ENCODE results near the gene CRMP1.

Gene CRMP1

DNA sequence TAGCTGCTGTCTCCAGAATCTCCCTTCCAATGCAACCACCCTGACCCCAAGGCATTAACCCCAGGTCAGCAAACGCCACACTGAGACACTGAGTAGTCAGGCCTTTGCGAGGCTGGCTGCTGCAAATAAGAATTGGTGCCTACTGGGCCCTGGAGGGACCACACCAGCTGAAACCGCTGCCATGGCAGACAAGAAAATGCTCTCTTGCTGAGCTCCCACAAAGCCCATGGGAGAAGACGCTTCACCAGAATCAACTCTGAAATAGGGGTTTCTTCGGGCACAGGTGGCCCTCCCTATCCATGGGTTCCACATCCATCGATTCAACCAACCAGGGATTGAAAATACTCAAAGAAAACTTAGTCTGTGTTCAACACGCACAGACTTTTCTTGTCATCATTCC, 26.7 kb upstream of the CRMP1 start:
- DNase-seq (ENCODE audit: low read depth) = no peak

DNA sequence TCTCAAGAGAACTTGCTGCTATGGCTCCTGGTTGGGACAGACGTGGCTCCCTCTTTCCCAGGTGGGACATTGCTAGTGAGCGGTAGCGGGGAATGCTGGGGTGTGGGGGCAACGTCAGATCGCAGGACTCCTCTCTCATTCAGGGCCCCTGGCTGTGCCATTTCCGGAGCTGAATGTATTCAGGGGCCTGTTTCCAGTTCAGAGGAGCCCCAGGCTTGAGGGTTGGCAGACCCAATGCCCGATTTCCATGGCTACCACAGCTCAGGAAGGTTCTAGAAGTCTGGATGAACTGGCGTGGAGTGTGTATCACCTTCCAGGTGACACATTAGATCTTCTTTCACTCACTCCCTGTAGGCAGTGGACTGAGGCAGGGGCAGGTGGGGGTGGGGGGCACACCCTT, 26.2 kb upstream of the CRMP1 start:
- DNase-seq (ENCODE audit: low read depth) = no peak

DNA sequence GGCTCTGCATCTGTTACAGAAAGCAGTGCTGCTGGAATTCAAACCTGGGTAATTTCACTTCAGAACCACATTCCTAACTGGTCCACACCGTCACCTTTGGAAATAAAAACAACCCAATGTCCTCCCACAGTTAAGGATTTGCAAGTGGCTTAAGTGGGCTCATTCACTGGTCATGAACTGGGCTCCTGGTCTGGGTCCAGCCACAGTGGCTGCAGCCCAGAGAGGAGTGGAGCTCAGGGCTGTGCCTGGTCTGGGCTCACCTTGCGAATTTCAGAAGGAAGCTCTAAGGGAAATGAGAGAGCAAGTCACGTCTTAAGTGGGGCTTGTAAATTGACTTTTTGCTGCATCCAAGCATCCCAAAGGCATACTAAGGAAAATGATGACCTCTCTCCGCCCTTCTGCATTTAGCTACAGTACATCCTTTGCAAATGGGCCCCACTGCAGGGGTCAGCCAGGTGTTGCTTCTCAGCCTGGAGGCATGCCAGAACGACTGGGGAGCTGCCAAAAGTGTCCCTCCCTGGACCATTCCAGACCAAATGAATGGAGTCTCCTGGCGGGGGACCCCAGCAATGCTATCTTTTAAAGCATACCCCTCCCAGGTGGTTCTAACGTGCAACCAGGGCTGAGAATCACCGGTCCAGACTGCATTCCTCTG, 25.6 kb upstream of the CRMP1 start:
- DNase-seq (ENCODE audit: low read depth) = no peak

- DNase-seq (ENCODE audit: low read depth) = no peak
Measured at GRCh38 chr4:5917672-5918071, 24.8 kb upstream of the CRMP1 start.

GRCh38 chr4:5916229-5916628, 23.3 kb upstream of the CRMP1 start:
- no peak for DNase-seq (ENCODE audit: low read depth)

GRCh38 chr4:5913454-5913853, 20.6 kb upstream of the CRMP1 start:
- no peak for DNase-seq (ENCODE audit: low read depth)

- no peak for DNase-seq (ENCODE audit: low read depth)
Measured at GRCh38 chr4:5912614-5913019, 19.7 kb upstream of the CRMP1 start.

- DNase-seq (ENCODE audit: low read depth) = no peak
Measured at GRCh38 chr4:5908876-5909427, 16.1 kb upstream of the CRMP1 start.

GRCh38 chr4:5906191-5906590, 13.3 kb upstream of the CRMP1 start:
- DNase-seq (ENCODE audit: low read depth) = no peak

GRCh38 chr4:5905714-5906113, 12.8 kb upstream of the CRMP1 start:
- no peak for DNase-seq (ENCODE audit: low read depth)

GRCh38 chr4:5900844-5901243, 8.0 kb upstream of the CRMP1 start:
- DNase-seq (ENCODE audit: low read depth) = no peak

DNA sequence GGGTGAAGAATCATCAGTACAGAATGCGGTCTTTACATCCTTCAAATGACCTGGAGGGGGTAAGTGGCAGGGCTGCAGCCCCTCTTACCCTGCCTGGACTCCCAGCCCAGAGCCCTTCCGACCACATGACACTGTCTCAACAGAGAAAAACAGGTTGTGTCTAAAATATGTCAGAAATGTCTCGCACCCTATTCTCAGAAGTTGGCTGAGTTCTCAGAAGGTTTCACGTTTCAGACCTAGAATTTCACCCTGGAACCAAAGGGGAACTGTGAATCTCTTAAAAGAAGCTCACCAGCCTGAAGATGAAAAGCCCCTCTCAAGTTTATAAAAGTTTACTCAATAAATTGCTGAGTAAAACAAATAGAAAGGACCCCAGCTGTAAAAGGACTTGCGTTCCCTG, 7.0 kb upstream of the CRMP1 start:
- no peak for DNase-seq (ENCODE audit: low read depth)

DNA sequence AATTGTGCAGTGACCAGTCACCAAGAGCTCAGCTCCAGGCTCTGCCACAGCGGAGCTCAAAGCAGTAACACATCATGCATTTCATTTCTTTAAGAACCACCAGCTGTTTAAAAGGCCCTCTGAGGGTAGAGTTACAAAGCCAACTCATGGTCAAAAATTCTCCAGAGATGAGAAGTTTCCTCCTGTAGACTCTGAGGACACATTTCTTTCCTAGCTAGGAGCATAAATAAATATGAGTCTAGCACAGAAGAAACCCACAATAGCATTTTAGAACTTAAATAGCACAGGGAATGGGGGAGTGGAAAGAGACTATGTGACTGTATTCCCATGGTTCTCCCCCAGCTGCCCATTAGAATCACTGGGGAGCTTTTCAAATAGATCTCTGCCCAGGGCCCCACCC, 6.5 kb upstream of the CRMP1 start:
- no peak for DNase-seq (ENCODE audit: low read depth)

DNA sequence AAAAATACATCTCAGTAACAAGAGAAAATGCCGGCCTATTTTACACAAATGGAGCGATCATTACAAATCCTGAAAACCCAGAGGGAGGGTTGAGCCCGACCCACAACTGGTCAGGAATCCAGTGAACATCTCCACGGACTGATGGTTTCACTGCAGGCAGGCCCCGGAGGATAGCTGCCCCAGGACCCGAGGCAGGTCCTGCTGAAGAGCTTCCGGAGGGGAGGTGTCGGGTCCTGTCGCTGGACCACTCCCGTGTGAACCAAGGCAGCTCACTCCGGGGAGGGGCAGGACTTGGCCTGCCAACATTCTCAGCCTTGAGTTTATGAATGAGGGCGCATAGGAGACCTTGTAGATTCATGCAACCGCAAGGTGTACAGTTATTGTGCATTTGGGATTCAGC, 4.8 kb upstream of the CRMP1 start:
- no peak for DNase-seq (ENCODE audit: low read depth)

DNA sequence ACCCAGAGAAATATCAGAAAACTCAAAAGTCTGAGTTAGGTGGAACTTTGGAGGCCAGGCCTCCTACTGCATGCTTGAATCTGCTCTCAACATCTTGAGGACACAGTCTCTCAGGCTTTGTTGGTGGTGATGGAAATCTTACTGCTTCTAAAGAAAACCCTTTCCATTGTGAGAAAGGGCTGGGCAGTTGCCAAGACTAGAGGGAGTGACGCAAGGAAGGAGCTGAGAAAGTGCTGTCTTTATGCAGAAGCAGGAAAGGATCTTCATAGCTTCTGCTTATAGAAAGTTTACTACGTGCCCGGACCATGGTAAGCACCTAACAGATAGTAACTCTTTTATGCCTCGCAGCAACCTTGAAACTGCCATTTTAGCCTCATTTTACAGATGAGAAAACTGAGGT, 2.4 kb upstream of the CRMP1 start:
- DNase-seq (ENCODE audit: low read depth) = no peak

DNA sequence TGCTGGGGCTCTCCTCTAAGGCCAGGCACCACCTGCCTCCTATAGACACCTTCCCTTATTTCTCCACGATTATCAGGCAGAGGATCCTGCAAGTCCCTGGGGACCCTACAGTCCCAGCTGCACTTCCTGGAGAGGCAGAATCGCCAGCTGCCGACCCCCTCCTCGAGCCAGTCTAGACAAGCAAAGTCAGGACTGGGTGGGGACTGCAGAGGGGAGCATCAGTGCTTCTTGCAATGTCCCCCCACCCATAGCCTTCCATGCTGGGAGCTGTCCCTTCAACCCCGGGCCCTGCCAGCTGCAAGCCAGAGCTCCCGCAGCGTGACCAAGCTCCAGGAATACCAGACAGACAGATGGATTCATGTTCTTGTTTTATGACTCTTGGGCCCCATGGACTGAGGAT, 1.4 kb upstream of the CRMP1 start:
- DNase-seq (ENCODE audit: low read depth) = no peak

GRCh38 chr4:5893591-5893990, 705 bp upstream of the CRMP1 start:
- DNase-seq (ENCODE audit: low read depth) = no peak

GRCh38 chr4:5892323-5893003, 423 bp downstream of the CRMP1 start:
- DNase-seq (ENCODE audit: low read depth) = no peak

- no peak for DNase-seq (ENCODE audit: low read depth)
Measured at GRCh38 chr4:5891563-5892322, 1.1 kb downstream of the CRMP1 start.

GRCh38 chr4:5890063-5890727, 2.7 kb downstream of the CRMP1 start:
- no peak for DNase-seq (ENCODE audit: low read depth)

DNA sequence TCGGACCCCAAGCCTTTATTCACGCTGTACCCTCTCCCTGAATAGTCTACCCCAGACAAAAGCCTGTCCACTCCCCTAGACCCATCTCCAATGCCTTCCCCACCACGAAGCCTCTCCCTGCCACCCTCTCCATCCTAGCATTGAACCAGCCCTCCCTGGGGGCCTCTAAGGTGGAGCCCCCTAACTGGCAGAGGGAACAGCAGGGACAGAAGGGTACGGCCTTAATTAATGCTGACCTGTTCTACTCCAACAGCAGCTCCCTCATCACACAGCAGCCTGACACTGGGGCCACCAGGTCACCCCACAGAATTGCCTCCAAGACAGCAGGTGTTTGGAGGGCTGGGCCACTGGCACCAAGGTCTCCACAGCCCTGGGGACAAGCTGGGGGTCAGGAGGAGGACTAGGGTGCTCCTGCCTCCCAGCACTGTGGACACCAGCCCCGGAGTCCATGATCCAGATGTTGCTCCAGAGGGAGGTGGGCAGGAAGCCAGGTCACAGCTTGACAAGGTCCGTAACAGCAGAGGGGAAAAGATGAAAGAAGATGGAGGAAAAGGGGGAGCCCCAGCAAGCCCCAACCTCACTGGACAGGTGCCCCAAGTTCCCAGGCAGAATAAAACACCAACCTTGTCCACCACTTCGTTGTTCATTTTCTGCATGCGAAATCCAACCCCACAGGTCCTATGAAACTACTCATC, 3.7 kb downstream of the CRMP1 start:
- no peak for DNase-seq (ENCODE audit: low read depth)
